ENCODE data around the gene SHROOM3.

Gene SHROOM3

GRCh38 chr4:76592460-76592859, 157.4 kb downstream of the SHROOM3 start:
- no peaks in the 10 kb centered on the region for H3K9me3 ChIP-seq (ENCODE audit: control insufficient read depth, low read length)
- peaks cover 30% of the 10 kb centered on the region for H3K4me1 ChIP-seq (ENCODE audit: control insufficient read depth, insufficient read depth, low read length, poor library complexity, severe bottlenecking)
- no peaks in the 10 kb centered on the region for H3K36me3 ChIP-seq (ENCODE audit: control insufficient read depth, insufficient read depth, low read length)
- H3K4me3 ChIP-seq (ENCODE audit: extremely low read depth, insufficient read depth, low read length, poor library complexity, severe bottlenecking), result no peak overlapping the region
- H3K27ac ChIP-seq (ENCODE audit: low read depth, low read length, severe bottlenecking), result no peak overlapping the region
- 97 to 98% methylated on average over 4 to 5 of the region's 6 CpGs for WGBS, 2 experiments (ENCODE audit: insufficient coverage in 2 of 2)

GRCh38 chr4:76594173-76594572, 159.1 kb downstream of the SHROOM3 start:
- Histone ChIP-seq H3K4me1 (ENCODE audit: control insufficient read depth, insufficient read depth, low read length, poor library complexity, severe bottlenecking) (peaks cover 15% of the 10 kb centered on the region), H3K4me3 (ENCODE audit: extremely low read depth, insufficient read depth, low read length, poor library complexity, severe bottlenecking) (no peak overlapping the region), H3K36me3 (ENCODE audit: control insufficient read depth, insufficient read depth, low read length) (no peaks in the 10 kb centered on the region), H3K27ac (ENCODE audit: low read depth, low read length, severe bottlenecking) (no peak overlapping the region), H3K9me3 (ENCODE audit: control insufficient read depth, low read length) (no peaks in the 10 kb centered on the region)
- WGBS, 2 experiments (ENCODE audit: insufficient coverage in 2 of 2), result 100% methylated on average over 1 of the region's 2 CpGs; no CpG with 5 or more reads in 1 of the 2 experiments

GRCh38 chr4:76595435-76595834, 160.4 kb downstream of the SHROOM3 start:
- Histone ChIP-seq H3K4me3 (ENCODE audit: extremely low read depth, insufficient read depth, low read length, poor library complexity, severe bottlenecking) (no peak overlapping the region), H3K9me3 (ENCODE audit: control insufficient read depth, low read length) (no peaks in the 10 kb centered on the region), H3K36me3 (ENCODE audit: control insufficient read depth, insufficient read depth, low read length) (no peaks in the 10 kb centered on the region), H3K27ac (ENCODE audit: low read depth, low read length, severe bottlenecking) (no peak overlapping the region), H3K4me1 (ENCODE audit: control insufficient read depth, insufficient read depth, low read length, poor library complexity, severe bottlenecking) (peaks cover 14% of the 10 kb centered on the region)
- no CpG with 5 or more reads among the region's 1 CpG for WGBS, 2 experiments (ENCODE audit: insufficient coverage in 2 of 2)

GRCh38 chr4:76596713-76597112, 161.7 kb downstream of the SHROOM3 start:
- peaks cover 16% of the 10 kb centered on the region for H3K4me1 ChIP-seq (ENCODE audit: control insufficient read depth, insufficient read depth, low read length, poor library complexity, severe bottlenecking)
- no peak overlapping the region for H3K27ac ChIP-seq (ENCODE audit: low read depth, low read length, severe bottlenecking)
- 78 to 100% methylated on average over 1 of the region's 5 CpGs for WGBS, 2 experiments (ENCODE audit: insufficient coverage in 2 of 2)
- H3K4me3 ChIP-seq (ENCODE audit: extremely low read depth, insufficient read depth, low read length, poor library complexity, severe bottlenecking), result no peak overlapping the region
- H3K9me3 ChIP-seq (ENCODE audit: control insufficient read depth, low read length), result no peaks in the 10 kb centered on the region
- no peaks in the 10 kb centered on the region for H3K36me3 ChIP-seq (ENCODE audit: control insufficient read depth, insufficient read depth, low read length)

GRCh38 chr4:76597423-76597979, 162.5 kb downstream of the SHROOM3 start:
- no peaks in the 10 kb centered on the region for H3K36me3 ChIP-seq (ENCODE audit: control insufficient read depth, insufficient read depth, low read length)
- no peaks in the 10 kb centered on the region for H3K9me3 ChIP-seq (ENCODE audit: control insufficient read depth, low read length)
- no peak overlapping the region for H3K4me3 ChIP-seq (ENCODE audit: extremely low read depth, insufficient read depth, low read length, poor library complexity, severe bottlenecking)
- 94 to 95% methylated on average over 3 to 4 of the region's 5 CpGs for WGBS, 2 experiments (ENCODE audit: insufficient coverage in 2 of 2)
- no peak overlapping the region for H3K27ac ChIP-seq (ENCODE audit: low read depth, low read length, severe bottlenecking)
- peaks cover 17% of the 10 kb centered on the region for H3K4me1 ChIP-seq (ENCODE audit: control insufficient read depth, insufficient read depth, low read length, poor library complexity, severe bottlenecking)

GRCh38 chr4:76600447-76600846, 165.4 kb downstream of the SHROOM3 start:
- no peak overlapping the region for H3K4me3 ChIP-seq (ENCODE audit: extremely low read depth, insufficient read depth, low read length, poor library complexity, severe bottlenecking)
- no CpG with 5 or more reads among the region's 2 CpGs for WGBS, 2 experiments (ENCODE audit: insufficient coverage in 2 of 2)
- no peaks in the 10 kb centered on the region for H3K9me3 ChIP-seq (ENCODE audit: control insufficient read depth, low read length)
- H3K36me3 ChIP-seq (ENCODE audit: control insufficient read depth, insufficient read depth, low read length), result no peaks in the 10 kb centered on the region
- peaks cover 17% of the 10 kb centered on the region for H3K4me1 ChIP-seq (ENCODE audit: control insufficient read depth, insufficient read depth, low read length, poor library complexity, severe bottlenecking)
- no peak overlapping the region for H3K27ac ChIP-seq (ENCODE audit: low read depth, low read length, severe bottlenecking)

- H3K4me1 ChIP-seq (ENCODE audit: control insufficient read depth, insufficient read depth, low read length, poor library complexity, severe bottlenecking), result peaks cover 19% of the 10 kb centered on the region
- H3K36me3 ChIP-seq (ENCODE audit: control insufficient read depth, insufficient read depth, low read length), result no peaks in the 10 kb centered on the region
- 93% methylated on average over 3 of the region's 4 CpGs; no CpG with 5 or more reads in 1 of the 2 experiments for WGBS, 2 experiments (ENCODE audit: insufficient coverage in 2 of 2)
- no peak overlapping the region for H3K27ac ChIP-seq (ENCODE audit: low read depth, low read length, severe bottlenecking)
- H3K4me3 ChIP-seq (ENCODE audit: extremely low read depth, insufficient read depth, low read length, poor library complexity, severe bottlenecking), result no peak overlapping the region
- H3K9me3 ChIP-seq (ENCODE audit: control insufficient read depth, low read length), result no peaks in the 10 kb centered on the region
Observed at GRCh38 chr4:76601791-76602190, 166.8 kb downstream of the SHROOM3 start.

- Histone ChIP-seq H3K4me1 (ENCODE audit: control insufficient read depth, insufficient read depth, low read length, poor library complexity, severe bottlenecking) (peaks cover 40% of the 10 kb centered on the region), H3K36me3 (ENCODE audit: control insufficient read depth, insufficient read depth, low read length) (no peaks in the 10 kb centered on the region), H3K27ac (ENCODE audit: low read depth, low read length, severe bottlenecking) (no peak overlapping the region), H3K4me3 (ENCODE audit: extremely low read depth, insufficient read depth, low read length, poor library complexity, severe bottlenecking) (no peak overlapping the region), H3K9me3 (ENCODE audit: control insufficient read depth, low read length) (no peaks in the 10 kb centered on the region)
- WGBS, 2 experiments (ENCODE audit: insufficient coverage in 2 of 2), result 96% methylated on average over 4 of the region's 6 CpGs; no CpG with 5 or more reads in 1 of the 2 experiments
Observed at GRCh38 chr4:76605099-76605563, 170.1 kb downstream of the SHROOM3 start.

GRCh38 chr4:76606645-76607265, 171.7 kb downstream of the SHROOM3 start:
- Histone ChIP-seq H3K9me3 (ENCODE audit: control insufficient read depth, low read length) (no peaks in the 10 kb centered on the region), H3K36me3 (ENCODE audit: control insufficient read depth, insufficient read depth, low read length) (no peaks in the 10 kb centered on the region), H3K4me3 (ENCODE audit: extremely low read depth, insufficient read depth, low read length, poor library complexity, severe bottlenecking) (no peak overlapping the region), H3K4me1 (ENCODE audit: control insufficient read depth, insufficient read depth, low read length, poor library complexity, severe bottlenecking) (peaks cover 39% of the 10 kb centered on the region), H3K27ac (ENCODE audit: low read depth, low read length, severe bottlenecking) (peak overlapping the region; percentile 58)
- no CpG with 5 or more reads among the region's 1 CpG for WGBS, 2 experiments (ENCODE audit: insufficient coverage in 2 of 2)

GRCh38 chr4:76607266-76607799, 172.3 kb downstream of the SHROOM3 start:
- Histone ChIP-seq H3K9me3 (ENCODE audit: control insufficient read depth, low read length) (no peaks in the 10 kb centered on the region), H3K4me1 (ENCODE audit: control insufficient read depth, insufficient read depth, low read length, poor library complexity, severe bottlenecking) (peaks cover 39% of the 10 kb centered on the region), H3K27ac (ENCODE audit: low read depth, low read length, severe bottlenecking) (peak overlapping the region; percentile 62), H3K36me3 (ENCODE audit: control insufficient read depth, insufficient read depth, low read length) (no peaks in the 10 kb centered on the region), H3K4me3 (ENCODE audit: extremely low read depth, insufficient read depth, low read length, poor library complexity, severe bottlenecking) (no peak overlapping the region)
- 80% methylated on average over 1 of the region's 3 CpGs; no CpG with 5 or more reads in 1 of the 2 experiments for WGBS, 2 experiments (ENCODE audit: insufficient coverage in 2 of 2)

GRCh38 chr4:76607846-76608245, 172.8 kb downstream of the SHROOM3 start:
- 88 to 100% methylated on average over 1 of the region's 1 CpG for WGBS, 2 experiments (ENCODE audit: insufficient coverage in 2 of 2)
- H3K4me1 ChIP-seq (ENCODE audit: control insufficient read depth, insufficient read depth, low read length, poor library complexity, severe bottlenecking), result peaks cover 39% of the 10 kb centered on the region
- H3K27ac ChIP-seq (ENCODE audit: low read depth, low read length, severe bottlenecking), result peak overlapping the region; percentile 62

More at GRCh38 chr4:76607846-76608245, 172.8 kb downstream of the SHROOM3 start:
- H3K9me3 ChIP-seq (ENCODE audit: control insufficient read depth, low read length), result no peaks in the 10 kb centered on the region
- no peaks in the 10 kb centered on the region for H3K36me3 ChIP-seq (ENCODE audit: control insufficient read depth, insufficient read depth, low read length)
- no peak overlapping the region for H3K4me3 ChIP-seq (ENCODE audit: extremely low read depth, insufficient read depth, low read length, poor library complexity, severe bottlenecking)
